GM19193 (cell line): ENCODE data around the gene HDAC2.

Source experiments
- POLR2A ChIP-seq: IDR thresholded peaks from 4 replicates; pipeline ENCODE4 v1.6.1; 2011; ENCODE audit not compliant: insufficient read depth, insufficient read length; ENCODE audit errors: extremely low read depth

The HDAC2 gene

GRCh38 chr6:113934101-113934500 is 36.8 kb downstream of the HDAC2 start:
- TF ChIP-seq POLR2A: no peak

GRCh38 chr6:113930183-113930582 is 40.8 kb downstream of the HDAC2 start:
- TF ChIP-seq POLR2A: no peak

- no peak for TF ChIP-seq POLR2A
Observed at GRCh38 chr6:113927001-113927400, 43.9 kb downstream of the HDAC2 start.

- TF ChIP-seq POLR2A: no peak
Observed at GRCh38 chr6:113925378-113925777, 45.6 kb downstream of the HDAC2 start.

GRCh38 chr6:113924312-113924723 is 46.6 kb downstream of the HDAC2 start:
- TF ChIP-seq POLR2A: no peak

GRCh38 chr6:113923526-113923925 is 47.4 kb downstream of the HDAC2 start:
- no peak for TF ChIP-seq POLR2A

GRCh38 chr6:113921299-113921904 is 49.5 kb downstream of the HDAC2 start:
- no peak for TF ChIP-seq POLR2A

- TF ChIP-seq POLR2A: no peak
Observed at GRCh38 chr6:113920663-113921267, 50.2 kb downstream of the HDAC2 start.

- TF ChIP-seq POLR2A: no peak
Observed at GRCh38 chr6:113909224-113909856, 61.6 kb downstream of the HDAC2 start.

GRCh38 chr6:113908801-113909200 is 62.1 kb downstream of the HDAC2 start:
- no peak for TF ChIP-seq POLR2A

GRCh38 chr6:113907102-113907815 is 63.7 kb downstream of the HDAC2 start:
- TF ChIP-seq POLR2A: no peak

- no peak for TF ChIP-seq POLR2A
Observed at GRCh38 chr6:113903666-113904330, 67.2 kb downstream of the HDAC2 start.

- no peak for TF ChIP-seq POLR2A
Observed at GRCh38 chr6:113901482-113901881, 69.5 kb downstream of the HDAC2 start.

- TF ChIP-seq POLR2A: no peak
Observed at GRCh38 chr6:113894712-113895674, 76.0 kb downstream of the HDAC2 start.
